GM12891 (cell line): ENCODE results near the gene COL1A2.

Experiments
- DNase-seq: peaks from one replicate; pipeline ENCODE4 v3.0.0; 2011; ENCODE audit warnings: low spot score; ENCODE audit not compliant: insufficient read length
- FAIRE-seq: peaks from 2 replicates; lab custom pipeline; 2011; peaks lifted over from hg19 to GRCh38; lab: Jason Lieb, UNC
- PAX5 ChIP-seq: IDR thresholded peaks from 2 replicates; pipeline ENCODE4 v1.6.1; 2011; ENCODE audit warnings: low read length, moderate library complexity, mild to moderate bottlenecking; ENCODE audit not compliant: insufficient read depth, severe bottlenecking
- POLR2A ChIP-seq: IDR thresholded peaks from 2 replicates; pipeline ENCODE4 v1.6.1; 2011; ENCODE audit warnings: low read depth, low read length, control low read depth
- POLR2AphosphoS5 ChIP-seq: IDR thresholded peaks from 2 replicates; pipeline ENCODE4 v1.6.1; 2011; ENCODE audit warnings: low read depth, low read length, control low read depth
- POU2F2 ChIP-seq: IDR thresholded peaks from 2 replicates; pipeline ENCODE4 v1.6.1; 2011; ENCODE audit warnings: low read depth, mild to moderate bottlenecking, control low read depth, low read length, moderate library complexity
- SPI1 ChIP-seq: IDR thresholded peaks from 2 replicates; pipeline ENCODE4 v1.6.1; 2011; ENCODE audit warnings: low read depth, low read length, control low read depth
- TAF1 ChIP-seq: IDR thresholded peaks from 2 replicates; pipeline ENCODE4 v1.6.1; 2011; ENCODE audit warnings: low read depth, low read length, control low read depth

COL1A2 gene

DNA sequence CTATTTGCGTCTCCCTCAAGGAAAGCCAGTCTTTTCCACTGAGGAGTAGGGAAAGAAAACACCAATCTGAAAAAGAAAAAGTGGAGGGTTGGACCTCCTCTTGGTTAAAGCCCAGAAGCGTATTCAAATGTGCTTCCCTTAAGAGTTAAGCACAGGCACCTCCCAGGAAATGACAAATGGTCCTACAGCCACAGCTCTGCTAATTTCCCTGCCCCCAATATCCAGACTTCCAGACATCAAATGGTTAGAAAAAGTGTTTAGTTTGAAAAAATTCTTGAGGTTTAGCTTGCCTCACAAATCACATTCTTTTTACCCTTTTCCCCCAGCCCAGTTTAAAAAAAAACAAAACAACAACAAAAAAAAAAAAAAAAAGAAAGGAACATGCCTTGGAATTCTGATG is 19.0 kb upstream of the COL1A2 start:
- no peak for FAIRE-seq
- no peak for DNase-seq
- TF ChIP-seq PAX5 (no peak), POLR2A (no peak), SPI1 (no peak), TAF1 (no peak)

DNA sequence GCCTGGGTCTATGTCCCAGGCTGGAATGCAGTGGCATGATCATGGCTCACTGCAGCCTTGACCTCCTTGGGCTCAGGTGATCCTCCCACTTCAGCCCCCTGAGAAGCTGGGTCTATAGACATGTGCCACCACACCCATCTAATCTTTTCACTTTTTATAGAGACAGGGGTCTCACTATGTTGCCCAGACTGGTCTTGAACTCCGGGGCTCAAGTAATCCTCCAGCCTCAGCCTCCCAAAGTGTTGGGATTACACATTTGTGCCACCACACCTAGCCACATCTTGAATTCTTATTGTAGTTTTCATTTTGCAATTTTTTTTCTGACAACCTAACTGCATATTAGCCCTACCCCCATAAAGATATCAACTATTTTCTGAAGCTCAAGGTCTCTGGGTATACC is 18.4 kb upstream of the COL1A2 start:
- DNase-seq, result no peak
- no peak for FAIRE-seq

DNA sequence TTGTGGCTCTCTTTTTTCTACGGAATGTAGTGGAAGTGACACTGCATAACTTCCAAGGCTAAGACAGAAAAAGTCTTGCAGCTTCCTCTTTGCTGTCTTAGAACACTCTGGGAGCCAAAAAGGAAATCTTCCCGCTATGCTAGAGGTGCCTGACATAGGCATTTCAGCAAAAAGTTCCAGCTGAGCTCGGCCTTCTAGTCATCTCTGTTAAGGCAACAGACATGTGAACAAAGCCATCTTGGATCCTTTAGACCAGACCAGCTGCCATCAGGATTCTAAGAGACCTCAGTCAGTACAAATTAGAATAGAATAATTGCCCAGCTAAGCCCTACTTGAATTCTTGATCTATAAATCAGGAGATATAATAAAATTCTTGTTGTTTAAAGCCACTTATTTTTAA is 16.3 kb upstream of the COL1A2 start:
- DNase-seq, result no peak
- TF ChIP-seq POLR2AphosphoS5 (no peak), POU2F2 (no peak), TAF1 (no peak), SPI1 (no peak), PAX5 (no peak), POLR2A (no peak)
- no peak for FAIRE-seq

More for the DNA sequence above, 18.4 kb upstream of the COL1A2 start:
- TF ChIP-seq POLR2A (no peak), POU2F2 (no peak), PAX5 (no peak), POLR2AphosphoS5 (no peak), SPI1 (no peak), TAF1 (no peak)

DNA sequence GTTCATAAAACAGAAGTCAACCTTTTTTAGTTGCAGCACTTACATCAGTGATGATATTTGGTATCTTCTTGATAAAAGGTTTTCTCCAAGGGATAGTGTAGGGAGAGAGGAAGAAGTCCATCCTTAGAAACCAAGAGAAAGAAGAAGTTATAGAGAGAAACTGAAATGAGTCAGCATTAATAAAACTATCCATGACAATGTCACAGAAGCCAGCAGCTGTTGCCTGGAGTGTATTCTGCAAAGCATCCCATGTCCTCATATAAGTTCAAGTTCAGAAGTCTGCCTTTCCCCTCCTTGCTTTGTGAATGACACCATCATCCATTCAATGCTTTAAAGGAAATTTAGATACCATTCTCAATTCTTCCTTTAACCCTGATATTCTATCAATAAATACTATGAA is 14.4 kb upstream of the COL1A2 start:
- DNase-seq (no peak), FAIRE-seq (no peak)
- TF ChIP-seq PAX5 (no peak), SPI1 (no peak), POLR2AphosphoS5 (no peak), POU2F2 (no peak), POLR2A (no peak)

DNA sequence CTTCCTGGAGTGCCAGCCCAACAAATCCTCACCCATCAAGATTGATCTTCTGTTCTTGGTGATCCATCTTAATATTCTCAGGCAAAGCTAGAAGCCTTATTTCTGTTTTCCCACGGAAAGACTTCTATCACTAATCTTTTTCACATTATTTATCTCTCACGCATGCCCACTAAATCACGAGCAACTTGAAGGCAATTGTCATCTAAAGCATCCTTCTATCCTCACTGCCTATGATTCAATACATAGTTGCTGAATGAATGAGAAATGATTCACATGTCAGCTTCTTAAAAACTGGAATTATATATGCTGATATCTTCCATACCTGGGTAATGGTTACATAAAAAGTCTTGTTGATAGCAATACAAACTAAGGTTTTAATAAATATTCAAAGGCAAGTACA is 12.6 kb upstream of the COL1A2 start:
- FAIRE-seq, result no peak
- TF ChIP-seq POLR2AphosphoS5 (no peak), PAX5 (no peak), SPI1 (no peak), POLR2A (no peak), TAF1 (no peak), POU2F2 (no peak)
- no peak for DNase-seq

DNA sequence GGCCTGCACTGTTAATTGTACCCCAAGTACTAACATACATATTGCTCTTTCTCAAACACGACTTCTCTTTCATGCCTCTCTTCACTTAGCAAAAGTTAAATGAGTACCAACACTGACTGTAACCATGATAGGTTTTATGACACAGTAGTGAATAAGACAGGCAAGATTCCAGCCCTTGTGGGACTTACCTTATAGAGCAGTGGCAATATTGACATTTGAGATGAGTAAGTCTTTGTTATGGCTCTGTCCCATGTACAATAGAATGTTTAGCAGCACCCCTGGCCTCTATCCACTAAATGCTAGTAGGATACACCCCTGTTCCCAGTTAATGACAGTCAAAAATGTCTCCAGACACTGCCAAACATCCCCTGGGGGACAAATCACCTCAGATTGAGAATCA is 11.9 kb upstream of the COL1A2 start:
- FAIRE-seq, result no peak
- no peak for TF ChIP-seq SPI1
- no peak for TF ChIP-seq POLR2A
- no peak for TF ChIP-seq PAX5
- TF ChIP-seq POU2F2, result no peak
- TF ChIP-seq TAF1, result no peak
- no peak for TF ChIP-seq POLR2AphosphoS5
- DNase-seq, result no peak

DNA sequence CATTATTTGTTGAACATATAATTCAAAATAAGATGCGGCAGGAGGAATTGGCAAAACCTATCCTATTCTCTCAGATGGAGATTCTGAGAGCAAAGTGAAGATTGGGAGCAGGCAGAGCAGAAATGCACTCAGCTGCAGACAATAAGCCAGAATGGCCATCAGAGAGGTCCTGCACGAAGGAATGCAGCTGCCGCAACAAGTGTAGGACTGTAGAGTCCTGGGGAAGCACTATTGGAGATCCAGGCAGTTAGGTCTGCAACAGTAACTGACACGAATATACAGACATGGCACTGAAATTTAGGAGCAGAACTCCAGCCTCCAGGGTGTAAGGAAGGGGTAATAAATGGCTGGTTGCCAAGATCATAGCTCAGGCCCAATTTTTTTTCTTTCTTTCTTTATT is 10.4 kb upstream of the COL1A2 start:
- DNase-seq (no peak), FAIRE-seq (no peak)
- no peak for TF ChIP-seq SPI1
- no peak for TF ChIP-seq POLR2A
- TF ChIP-seq PAX5, result no peak
- no peak for TF ChIP-seq TAF1
- no peak for TF ChIP-seq POU2F2
- no peak for TF ChIP-seq POLR2AphosphoS5

DNA sequence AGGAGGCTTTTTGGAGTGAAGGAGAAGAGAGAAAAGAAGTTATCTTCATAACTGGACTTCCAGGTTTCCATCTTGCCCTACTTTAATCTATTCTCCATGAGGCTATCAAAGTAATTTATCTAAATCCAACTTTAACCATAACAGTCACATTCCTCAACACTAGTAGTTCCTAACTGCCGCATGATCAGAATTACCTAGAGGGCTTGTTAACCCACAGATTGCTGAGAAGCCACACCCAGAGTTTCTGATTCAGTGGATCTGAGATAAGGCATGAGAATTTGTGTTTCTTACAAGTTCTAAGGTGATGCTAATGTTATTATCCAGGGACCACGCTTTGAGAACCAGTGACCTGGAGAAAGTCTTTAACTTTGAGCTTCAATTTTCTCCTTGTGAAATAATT is 8.3 kb upstream of the COL1A2 start:
- no peak for TF ChIP-seq SPI1
- DNase-seq (no peak), FAIRE-seq (no peak)

DNA sequence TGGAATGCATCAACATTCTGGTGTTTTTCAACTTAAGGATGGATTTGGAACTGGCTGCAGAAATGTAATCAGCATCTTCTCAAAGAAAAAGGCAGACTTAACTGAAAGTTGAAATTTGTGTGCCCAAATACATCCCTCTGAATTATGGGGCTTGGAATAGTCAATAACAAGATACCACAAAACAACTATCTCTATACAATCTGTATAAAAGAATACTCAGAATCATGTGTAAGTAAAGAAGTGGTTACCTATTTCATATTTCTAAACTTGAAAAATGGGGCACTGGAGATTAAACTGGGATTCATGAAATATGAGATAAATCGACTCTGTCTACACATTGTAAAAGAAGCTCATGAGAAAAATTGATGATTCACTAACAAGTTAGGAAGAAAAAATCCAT is 6.2 kb upstream of the COL1A2 start:
- TF ChIP-seq POLR2A (no peak), POLR2AphosphoS5 (no peak), PAX5 (no peak), POU2F2 (no peak), SPI1 (no peak), TAF1 (no peak)
- DNase-seq (no peak), FAIRE-seq (no peak)

DNA sequence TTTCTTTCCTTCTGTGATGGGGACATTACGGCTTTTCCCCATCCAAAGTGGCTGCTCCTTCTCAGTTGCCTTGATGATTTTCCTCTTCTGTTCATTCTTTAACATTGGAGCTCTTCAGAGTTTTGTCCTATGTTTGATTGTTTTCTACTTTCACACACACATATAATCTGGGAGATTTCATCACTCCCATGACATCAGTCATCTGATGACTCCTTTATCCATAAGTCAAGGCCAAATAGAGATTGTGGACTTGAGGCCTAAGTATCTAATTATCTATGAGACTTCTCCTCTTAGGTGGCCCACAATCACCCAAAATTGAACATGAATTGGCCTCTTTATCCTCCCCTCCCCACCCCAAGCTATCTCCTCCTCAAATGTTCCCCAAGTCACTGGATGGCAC is 5.3 kb upstream of the COL1A2 start:
- no peak for DNase-seq
- no peak for FAIRE-seq

More for the DNA sequence above, 5.3 kb upstream of the COL1A2 start:
- TF ChIP-seq PAX5 (no peak), TAF1 (no peak), POU2F2 (no peak), SPI1 (no peak), POLR2A (no peak), POLR2AphosphoS5 (no peak)
